GM21390 (cell line): ENCODE measurements around the gene CDY1B.
"Not testable (repeated sequence)": the region's sequence is repeated elsewhere in the genome, so short reads cannot be mapped to it uniquely, and the experiment has no call there.

ENCODE experiments used
- ATAC-seq: cut with Tn5 transposase; IDR thresholded peaks from one replicate; pipeline ENCODE4 v1.9.1; 2021; ENCODE audit not compliant: unreplicated experiment

The CDY1B gene, protein sequence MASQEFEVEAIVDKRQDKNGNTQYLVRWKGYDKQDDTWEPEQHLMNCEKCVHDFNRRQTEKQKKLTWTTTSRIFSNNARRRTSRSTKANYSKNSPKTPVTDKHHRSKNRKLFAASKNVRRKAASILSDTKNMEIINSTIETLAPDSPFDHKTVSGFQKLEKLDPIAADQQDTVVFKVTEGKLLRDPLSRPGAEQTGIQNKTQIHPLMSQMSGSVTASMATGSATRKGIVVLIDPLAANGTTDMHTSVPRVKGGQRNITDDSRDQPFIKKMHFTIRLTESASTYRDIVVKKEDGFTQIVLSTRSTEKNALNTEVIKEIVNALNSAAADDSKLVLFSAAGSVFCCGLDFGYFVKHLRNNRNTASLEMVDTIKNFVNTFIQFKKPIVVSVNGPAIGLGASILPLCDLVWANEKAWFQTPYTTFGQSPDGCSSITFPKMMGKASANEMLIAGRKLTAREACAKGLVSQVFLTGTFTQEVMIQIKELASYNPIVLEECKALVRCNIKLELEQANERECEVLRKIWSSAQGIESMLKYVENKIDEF

GRCh38 chrY:24047919-24048318 is at the start of gene CDY1B:
CDY1B (minus strand) TSS chrY:24048019; CDS start chrY:24047688, 331 bp downstream.
- not testable (repeated sequence) for ATAC-seq

- ATAC-seq: not testable (repeated sequence)
Observed at GRCh38 chrY:24049525-24049924, 1.7 kb upstream of the CDY1B start.

DNA sequence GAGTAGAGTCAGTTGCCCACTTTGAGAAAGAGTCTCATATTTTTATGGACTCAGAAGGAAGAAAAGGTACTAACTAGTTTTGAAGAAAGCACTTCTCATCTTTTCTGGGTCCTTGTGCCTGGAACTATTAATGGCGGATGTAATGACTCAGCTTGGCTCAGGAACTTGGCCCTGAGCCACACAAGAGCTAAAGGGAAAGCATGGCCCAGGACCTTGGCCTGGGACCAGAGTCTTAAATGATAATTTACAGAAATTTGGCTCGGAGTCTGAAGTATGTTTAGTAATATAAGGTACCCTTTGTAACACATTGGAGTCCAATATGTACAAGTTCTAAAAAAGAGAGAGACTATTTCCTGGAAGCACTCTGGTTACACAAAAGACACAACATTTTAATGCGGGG is 4.6 kb downstream of the CDY1B start:
- ATAC-seq: not testable (repeated sequence)

DNA sequence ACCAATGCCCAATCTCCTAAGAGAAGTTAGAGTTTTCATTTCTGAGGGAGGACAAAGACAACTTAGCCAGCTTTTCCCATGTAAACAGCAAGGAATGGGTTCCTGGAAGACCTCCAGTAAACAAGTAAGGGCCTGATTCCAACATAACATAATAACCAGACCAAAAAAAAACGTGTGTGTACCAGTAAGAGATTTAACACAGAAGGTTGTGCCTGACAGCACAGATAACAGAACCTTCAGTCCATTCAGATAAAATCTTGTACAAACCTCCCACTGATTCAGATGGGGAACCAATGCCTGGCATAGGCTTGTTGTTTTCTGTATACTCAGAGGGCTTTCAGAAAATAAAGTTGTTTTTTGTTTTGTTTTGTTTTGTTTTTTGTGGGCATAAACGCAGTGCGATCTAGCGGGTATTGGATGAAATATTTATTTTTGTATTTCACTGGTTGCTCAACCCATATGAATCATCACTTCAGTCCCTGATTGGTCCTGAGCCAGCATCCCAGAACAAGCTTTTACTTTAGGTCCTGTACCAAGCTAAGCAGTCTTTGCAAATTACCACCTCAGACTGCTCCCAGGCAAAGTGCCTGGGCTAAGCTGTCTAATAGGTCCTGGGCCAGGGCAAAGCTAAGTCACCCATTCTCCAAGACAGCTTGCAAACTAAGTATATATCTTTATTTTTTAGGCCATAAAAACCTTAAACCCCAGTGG is 8.7 kb downstream of the CDY1B start:
- not testable (repeated sequence) for ATAC-seq

- ATAC-seq: not testable (repeated sequence)
Observed at GRCh38 chrY:24026212-24027103, 21.4 kb downstream of the CDY1B start.
